K562 (cell line): Measurements from ENCODE around the gene GET4.

Experiments used
- EP300 ChIP-seq: IDR thresholded peaks from 2 replicates; pipeline ENCODE4 v1.6.1; 2012; ENCODE audit warnings: low read length, improper control_type of control experiment
- EZH2 ChIP-seq: IDR thresholded peaks from 2 replicates; pipeline ENCODE4 v1.6.1; 2012; ENCODE audit warnings: low read depth, mild to moderate bottlenecking, inconsistent platforms, low read length, borderline replicate concordance
- GABPA ChIP-seq: fragments of 200-800 bp; sonication (Bioruptor generic); conservative IDR thresholded peaks from 2 replicates; pipeline ENCODE4 v1.6.1; 2016; ENCODE audit warnings: low read depth, missing genetic modification characterization, missing compliant biosample characterization
- HDGF ChIP-seq: fragments of 450-650 bp; IDR thresholded peaks from 2 replicates; pipeline ENCODE4 v1.6.1; 2016
- KLF6 ChIP-seq: fragments of 250-450 bp; sonication (Bioruptor Pico); IDR thresholded peaks from 2 replicates; pipeline ENCODE4 v1.4.0; 2020; ENCODE audit warnings: mild to moderate bottlenecking, moderate library complexity, borderline replicate concordance
- MXD1 ChIP-seq: fragments of 250-450 bp; sonication (Bioruptor Pico); IDR thresholded peaks from 2 replicates; pipeline ENCODE4 v1.8.0; 2021; ENCODE audit warnings: borderline replicate concordance, mild to moderate bottlenecking, moderate library complexity; ENCODE audit not compliant: poor library complexity, severe bottlenecking
- SP2 ChIP-seq: IDR thresholded peaks from 2 replicates; pipeline ENCODE4 v1.6.1; 2011; ENCODE audit warnings: mild to moderate bottlenecking, low read depth, low read length, moderate library complexity; ENCODE audit not compliant: poor library complexity, severe bottlenecking; ENCODE audit errors: extremely low read depth

- no peak for TF ChIP-seq EZH2
- TF ChIP-seq HDGF = no peak
- TF ChIP-seq GABPA = no peak
- no peak for TF ChIP-seq EP300
- no peak for TF ChIP-seq MXD1 (CRISPR knock-in tag)
- TF ChIP-seq KLF6 (CRISPR knock-in tag) = no peak
- no peak for TF ChIP-seq SP2
Observed at GRCh38 chr7:883055-884021, 7.0 kb downstream of the GET4 start.
